HepG2 (cell line): Measurements from ENCODE around the gene CLASP1.

Experiments
- CEBPB ChIP-seq: IDR thresholded peaks from 2 replicates; pipeline ENCODE4 v1.6.1; 2011; ENCODE audit warnings: low read depth, low read length, improper control_type of control experiment, borderline replicate concordance
- CTCF ChIP-seq: sonication (generic); formaldehyde crosslinking; IDR thresholded peaks from 2 replicates; pipeline ENCODE4 v1.5.0; 2020; ENCODE audit warnings: mild to moderate bottlenecking, missing genetic modification reagents, moderate library complexity
- DDIT3 ChIP-seq: sonication (generic); formaldehyde crosslinking; IDR thresholded peaks from 2 replicates; pipeline ENCODE4 v1.4.0; 2020; ENCODE audit warnings: mild to moderate bottlenecking, missing genetic modification reagents
- E2F5 ChIP-seq: sonication (generic); formaldehyde crosslinking; conservative IDR thresholded peaks from 2 replicates; pipeline ENCODE4 v1.4.0; 2020; ENCODE audit warnings: missing genetic modification reagents
- EZH2 ChIP-seq: conservative IDR thresholded peaks from 2 replicates; pipeline ENCODE4 v1.6.1; 2012; ENCODE audit warnings: mild to moderate bottlenecking, low read depth, low read length, moderate library complexity
- FOXP1 ChIP-seq, 2 experiments: fragments of 450-650 bp in 1 of 2; IDR thresholded peaks; 2 replicates each; pipeline ENCODE4 v1.6.1; 2017 to 2018; ENCODE audit warnings: antibody characterized with exemption in 1 of 2
- GFI1 ChIP-seq: sonication (generic); formaldehyde crosslinking; IDR thresholded peaks from 2 replicates; pipeline ENCODE4 v1.5.0; 2020; ENCODE audit warnings: missing genetic modification reagents, mild to moderate bottlenecking, borderline replicate concordance
- HNRNPLL ChIP-seq: fragments of 200-400 bp; formaldehyde crosslinking; IDR thresholded peaks from 2 replicates; pipeline ENCODE4 v1.6.1; 2017; ENCODE audit warnings: mild to moderate bottlenecking, low read depth, low read length; ENCODE audit not compliant: poor library complexity, severe bottlenecking
- JDP2 ChIP-seq: sonication (generic); formaldehyde crosslinking; IDR thresholded peaks from 2 replicates; pipeline ENCODE4 v1.8.1; 2022; ENCODE audit warnings: missing genetic modification reagents, borderline replicate concordance
- REST ChIP-seq, 2 experiments: IDR thresholded peaks; 2 replicates each; pipeline ENCODE4 v1.6.1; 2011 to 2012; ENCODE audit warnings: low read length in 2 of 2, borderline replicate concordance in 1 of 2, low read depth in 1 of 2, mild to moderate bottlenecking in 1 of 2, moderate library complexity in 1 of 2
- ZNF138 ChIP-seq: sonication (generic); formaldehyde crosslinking; IDR thresholded peaks from 2 replicates; pipeline ENCODE4 v1.5.0; 2020; ENCODE audit warnings: mild to moderate bottlenecking, low read depth, missing genetic modification reagents
- ZNF879 ChIP-seq: sonication (generic); formaldehyde crosslinking; IDR thresholded peaks from 2 replicates; pipeline ENCODE4 v1.8.1; 2023; ENCODE audit warnings: missing genetic modification reagents
- TF ChIP-seq, protein P1 (sequence below): sonication (generic); formaldehyde crosslinking; conservative IDR thresholded peaks from 2 replicates; pipeline ENCODE4 v1.4.0; 2020; ENCODE audit warnings: missing genetic modification reagents

GRCh38 chr2:121346859-121347258 is 302.4 kb downstream of the CLASP1 start:
- no peak for TF ChIP-seq DDIT3 (CRISPR knock-in tag)
- no peak for TF ChIP-seq REST (IDR thresholded peaks at IDR 0.05; ENCODE audit: borderline replicate concordance in 1 of 2, low read depth in 1 of 2, low read length in 2 of 2)
- TF ChIP-seq ZNF879 (CRISPR knock-in tag), result no peak
- TF ChIP-seq E2F5 (CRISPR knock-in tag), result no peak
- no peak for TF ChIP-seq EZH2
- TF ChIP-seq, protein P1, sequence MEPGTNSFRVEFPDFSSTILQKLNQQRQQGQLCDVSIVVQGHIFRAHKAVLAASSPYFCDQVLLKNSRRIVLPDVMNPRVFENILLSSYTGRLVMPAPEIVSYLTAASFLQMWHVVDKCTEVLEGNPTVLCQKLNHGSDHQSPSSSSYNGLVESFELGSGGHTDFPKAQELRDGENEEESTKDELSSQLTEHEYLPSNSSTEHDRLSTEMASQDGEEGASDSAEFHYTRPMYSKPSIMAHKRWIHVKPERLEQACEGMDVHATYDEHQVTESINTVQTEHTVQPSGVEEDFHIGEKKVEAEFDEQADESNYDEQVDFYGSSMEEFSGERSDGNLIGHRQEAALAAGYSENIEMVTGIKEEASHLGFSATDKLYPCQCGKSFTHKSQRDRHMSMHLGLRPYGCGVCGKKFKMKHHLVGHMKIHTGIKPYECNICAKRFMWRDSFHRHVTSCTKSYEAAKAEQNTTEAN (CRISPR knock-in tag), result no peak
- no peak for TF ChIP-seq FOXP1 (IDR thresholded peaks at IDR 0.05)
- no peak for TF ChIP-seq FOXP1 (CRISPR knock-in tag; IDR thresholded peaks at IDR 0.05)
- TF ChIP-seq CTCF (CRISPR knock-in tag), result no peak
- no peak for TF ChIP-seq CEBPB
- TF ChIP-seq ZNF138 (CRISPR knock-in tag), result no peak
- TF ChIP-seq JDP2, result no peak
- no peak for TF ChIP-seq HNRNPLL
- TF ChIP-seq GFI1 (CRISPR knock-in tag), result no peak
